Aorta (tissue), 5 donors: Measurements from ENCODE around the gene KLF11. TPM values are rescaled to one million over a fixed set of nuclear protein-coding genes. Genes with fewer than 3 reads are reported as not detected.
A peak's percentile ranks its signal among the peaks of the same experiment; 100 is the strongest.

Source experiments
- ATAC-seq: fragments of 200-7000 bp; cut with Tn5 transposase; one replicate; pipeline ENCODE4 v1.9.1; 2022; ENCODE audit warnings: moderate library complexity; ENCODE audit not compliant: low FRiP score
- DNase-seq, 2 donors: peaks; one replicate each; pipeline ENCODE4 v3.0.0-alpha.2; 2020
- H3K27ac ChIP-seq, 2 donors: one replicate each; pipeline ENCODE4 v1.5.1; 2013; ENCODE audit warnings: low read length in 2 of 2, mild to moderate bottlenecking in 2 of 2, moderate library complexity in 2 of 2, control low read depth in 1 of 2, inconsistent platforms in 1 of 2, low read depth in 1 of 2
- H3K27me3 ChIP-seq, 2 donors: one replicate each; pipeline ENCODE4 v1.6.1; 2013; ENCODE audit warnings: control low read depth in 1 of 2, low read length in 1 of 2, mild to moderate bottlenecking in 1 of 2, moderate library complexity in 1 of 2; ENCODE audit not compliant: insufficient read depth in 2 of 2, control insufficient read depth in 1 of 2
- H3K36me3 ChIP-seq, 2 donors: one replicate each; pipeline ENCODE4 v1.6.1; 2013; ENCODE audit warnings: control low read depth in 1 of 2, low read length in 1 of 2, mild to moderate bottlenecking in 1 of 2; ENCODE audit not compliant: insufficient read depth in 2 of 2, control insufficient read depth in 1 of 2
- H3K4me1 ChIP-seq, 2 donors: one replicate each; pipeline ENCODE4 v1.6.1; 2013; ENCODE audit warnings: low read length in 2 of 2, control low read depth in 1 of 2, mild to moderate bottlenecking in 1 of 2, moderate library complexity in 1 of 2; ENCODE audit not compliant: insufficient read depth in 2 of 2, control insufficient read depth in 1 of 2
- H3K4me3 ChIP-seq, 2 donors: one replicate each; pipeline ENCODE4 v1.5.1; 2013; ENCODE audit warnings: low read length in 2 of 2, control low read depth in 1 of 2, mild to moderate bottlenecking in 1 of 2
- H3K9me3 ChIP-seq: one replicate; pipeline ENCODE4 v1.6.1; 2013; ENCODE audit warnings: mild to moderate bottlenecking, low read length; ENCODE audit not compliant: control insufficient read depth
- WGBS, 2 donors: extraction: QIAGEN DNeasy Blood & Tissue Kit; methylation state at CpG; one replicate each; pipeline ENCODE4 v1.1.7; 2013; 5-methylcytosine and 5-hydroxymethylcytosine counted together
- intact Hi-C, 2 donors: fragments of 100-400 bp; cut with DNase I; formaldehyde crosslinking; loops; one replicate each; pipeline versions ENCODE4 v1.14.2 to v1.15.0; 2022
- polyA plus RNA-seq, 2 donors: library from polyadenylated mRNA; stranded (reverse); fragments of 200-250 nt; gene quantifications; one replicate each; pipeline ENCODE4 v1.2.3, GENCODE V29; 2013
- total RNA-seq, 2 donors: library from RNA; stranded (reverse); fragmentation: NEBNext Ultra II Directional; extraction: Animal tissue kit (Norgen Biotek cat#: 25700); gene quantifications; one replicate each; pipeline ENCODE4 v1.2.1, GENCODE V29; 2021
- donor health status: healthy with polysubstance abuse.
- donor health status: Bipolar disorder and iron deficiency.
- donor health status: DM: no; HTN: no; CAD: no.
- donor health status: DM: no; HTN: no; CAD: no.
- donor health status: DM: yes; HTN: yes; CAD: no.

KLF11 gene
- total and polyA plus RNA-seq, 4 donors: 7.8 to 33.6 (median 20.4) TPM

GRCh38 chr2:10097352-10098148 lies 54.2 kb downstream of the KLF11 start:
- Histone ChIP-seq H3K4me3 (no peak overlapping the region), H3K4me1 (no peaks in the 10 kb centered on the region), H3K27ac (no peak overlapping the region), H3K9me3 (no peaks in the 10 kb centered on the region), H3K36me3 (no peaks in the 10 kb centered on the region), H3K27me3 (no peaks in the 10 kb centered on the region)
- DNase-seq: peak; percentile 75 to 89
- intact Hi-C loops: loop anchor here (1.0 to 2.0 kb wide), 2 partner anchors 25 kb away; no protein-coding TSS in a partner anchor
- WGBS, 2 donors: 35 to 37% methylated on average over 16 of the region's 16 CpGs
- ATAC-seq: peak; percentile 87

DNA sequence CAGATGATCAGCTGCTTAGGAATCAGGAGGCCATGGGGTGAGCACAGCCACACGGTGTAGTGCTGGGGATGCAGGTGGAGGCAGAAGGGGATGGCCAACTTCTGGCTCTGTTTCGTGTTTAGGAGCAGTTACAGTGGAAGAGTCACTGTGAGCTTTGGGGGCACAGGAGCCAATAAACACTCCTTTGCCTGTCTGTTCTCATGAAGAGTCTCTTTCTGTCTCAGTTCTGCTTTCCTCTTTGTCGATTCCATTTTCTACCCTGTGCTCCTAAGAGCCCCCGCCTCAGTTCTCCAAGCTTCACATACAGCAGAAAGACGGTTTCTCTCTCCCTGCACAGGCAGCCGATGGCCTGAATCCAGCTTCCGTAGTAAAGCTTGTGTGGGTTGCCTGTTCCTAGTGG lies 58.1 kb downstream of the KLF11 start:
- ATAC-seq (no peak), DNase-seq (no peak)
- intact Hi-C loops: no loop called here
- Histone ChIP-seq H3K36me3 (no peaks in the 10 kb centered on the region), H3K27ac (no peak overlapping the region), H3K9me3 (no peaks in the 10 kb centered on the region), H3K4me3 (no peak overlapping the region), H3K4me1 (no peaks in the 10 kb centered on the region), H3K27me3 (no peaks in the 10 kb centered on the region)
- 71 to 74% methylated on average over 7 of the region's 7 CpGs for WGBS, 2 donors

- H3K4me3 ChIP-seq: no peak overlapping the region
- 92 to 94% methylated on average over 6 of the region's 6 CpGs for WGBS, 2 donors
- H3K4me1 ChIP-seq: no peaks in the 10 kb centered on the region
- H3K27me3 ChIP-seq: no peaks in the 10 kb centered on the region
- H3K27ac ChIP-seq: no peak overlapping the region
- ATAC-seq: no peak
- intact Hi-C loops: no loop called here
- no peaks in the 10 kb centered on the region for H3K36me3 ChIP-seq
- no peak for DNase-seq
- H3K9me3 ChIP-seq: no peaks in the 10 kb centered on the region
Measured at GRCh38 chr2:10103179-10103578, 59.8 kb downstream of the KLF11 start.

Other genes starting within 250 kb of the KLF11 start
- 10 to 100 TPM; 18.1 to 21.9 TPM for gene TAF1B, start 200.1 kb upstream of the KLF11 start, total RNA-seq
- gene TAF1B, start 200.1 kb upstream of the KLF11 start, polyA plus RNA-seq: 1 to 10 TPM; 2.8 to 7.5 TPM
- gene GRHL1, start 91.9 kb upstream of the KLF11 start, total RNA-seq: 1 to 10 TPM; 1.6 to 2.5 TPM
- gene GRHL1, start 91.9 kb upstream of the KLF11 start, polyA plus RNA-seq: under 1 TPM; 0.15 to 0.25 TPM
- 10 to 100 TPM; 11.4 to 13.9 TPM for gene CYS1, start 36.9 kb downstream of the KLF11 start, total RNA-seq
- 10 to 100 TPM; 14.7 to 16.4 TPM for gene CYS1, start 36.9 kb downstream of the KLF11 start, polyA plus RNA-seq
- 1 to 10 TPM; 1.8 to 4.3 TPM for gene RRM2, start 79.2 kb downstream of the KLF11 start, total RNA-seq
- 1 to 10 TPM in 1 of 2 donors, under 1 TPM in 1; 0.23 to 4.6 TPM for gene RRM2, start 79.2 kb downstream of the KLF11 start, polyA plus RNA-seq